NCI-H748 (cell line): ENCODE results near the gene AGAP2.
A peak's percentile ranks its signal among the peaks of the same experiment; 100 is the strongest.
"Not testable (repeated sequence)": the region's sequence is repeated elsewhere in the genome, so short reads cannot be mapped to it uniquely, and the experiment has no call there.

ENCODE experiments used
- DNase-seq: peaks from one replicate; lab custom pipeline; 2025; ENCODE audit not compliant: unreplicated experiment; lab: John Stamatoyannopoulos, UW

AGAP2 gene

GRCh38 chr12:57738661-57739237 lies at the start of gene AGAP2:
AGAP2 (minus strand) TSS chr12:57738742; CDS start chr12:57738246, 496 bp downstream.
- no peak for DNase-seq

GRCh38 chr12:57783861-57784260 lies 45.3 kb upstream of the AGAP2 start:
- no peak for DNase-seq

- DNase-seq = no peak
Observed at GRCh38 chr12:57783466-57783801, 44.9 kb upstream of the AGAP2 start.

- peak; percentile 95 for DNase-seq
Observed at GRCh38 chr12:57782608-57783465, 44.3 kb upstream of the AGAP2 start, which contains the start of gene TSFM. TSFM (plus strand) TSS chr12:57782787; CDS start chr12:57782802, 15 bp downstream.

- peak; percentile 44 for DNase-seq
Observed at GRCh38 chr12:57782243-57782607, 43.7 kb upstream of the AGAP2 start.

GRCh38 chr12:57781801-57782200 lies 43.3 kb upstream of the AGAP2 start:
- DNase-seq = no peak

GRCh38 chr12:57781244-57781643 lies 42.7 kb upstream of the AGAP2 start:
- no peak for DNase-seq

- DNase-seq = no peak
Observed at GRCh38 chr12:57780284-57780897, 41.8 kb upstream of the AGAP2 start.

- DNase-seq = no peak
Observed at GRCh38 chr12:57779736-57780135, 41.2 kb upstream of the AGAP2 start.

- no peak for DNase-seq
Observed at GRCh38 chr12:57777911-57778310, 39.4 kb upstream of the AGAP2 start.

GRCh38 chr12:57777367-57777766 lies 38.8 kb upstream of the AGAP2 start:
- DNase-seq = no peak

- DNase-seq = no peak
Observed at GRCh38 chr12:57776247-57776587, 37.7 kb upstream of the AGAP2 start.

GRCh38 chr12:57775563-57776246 lies 37.2 kb upstream of the AGAP2 start:
- no peak for DNase-seq

GRCh38 chr12:57775044-57775443 lies 36.5 kb upstream of the AGAP2 start:
- no peak for DNase-seq

- DNase-seq = not testable (repeated sequence)
Observed at GRCh38 chr12:57774634-57775033, 36.1 kb upstream of the AGAP2 start.

GRCh38 chr12:57772429-57773322 lies 34.1 kb upstream of the AGAP2 start, which contains the start of gene EEF1AKMT3:
EEF1AKMT3 (plus strand) TSS chr12:57772614; CDS start chr12:57772725, 111 bp downstream.
- peak; percentile 72 for DNase-seq

GRCh38 chr12:57771873-57772428 lies 33.4 kb upstream of the AGAP2 start, which contains the start of gene METTL1:
METTL1 (minus strand) TSS chr12:57772105; CDS start chr12:57772083, 22 bp downstream.
- peak; percentile 97 for DNase-seq

GRCh38 chr12:57771236-57771872 lies 32.8 kb upstream of the AGAP2 start:
- DNase-seq = peak; percentile 91

GRCh38 chr12:57770734-57771133 lies 32.2 kb upstream of the AGAP2 start:
- no peak for DNase-seq

- no peak for DNase-seq
Observed at GRCh38 chr12:57769594-57769993, 31.1 kb upstream of the AGAP2 start.
